Right renal cortex interstitium (tissue), 3 donors: ENCODE measurements around the gene NMRK1. TPM values are rescaled to one million over a fixed set of nuclear protein-coding genes. Genes with fewer than 3 reads are reported as not detected.

ENCODE experiments used
- polyA plus RNA-seq, 3 donors: library from polyadenylated mRNA; unstranded; fragments of 120-200 nt; gene quantifications; one replicate each; pipeline ENCODE4 v1.2.1, GENCODE V29; 2013; ENCODE audit not compliant: insufficient read length in 3 of 3

The NMRK1 gene
- polyA plus RNA-seq, 3 donors, result 13.6 to 31.4 (median 25.6) TPM

Other genes with a start within 250 kb of the NMRK1 start
- gene TRPM6, start 200.2 kb downstream of the NMRK1 start, polyA plus RNA-seq, result 1 to 10 TPM; 1.1 to 1.6 (median 1.3) TPM
- 1 to 10 TPM; 6.0 to 6.8 (median 6.1) TPM for gene C9orf40, start 135.2 kb downstream of the NMRK1 start, polyA plus RNA-seq
- gene CARNMT1, start 59.9 kb downstream of the NMRK1 start, polyA plus RNA-seq, result 10 to 100 TPM; 18.6 to 20.6 (median 19.9) TPM
- gene OSTF1, start 359 bp upstream of the NMRK1 start, polyA plus RNA-seq, result 10 to 100 TPM; 26.3 to 31.0 (median 29.5) TPM